PC-3 (cell line): ENCODE results near the gene SLC13A2. TPM values are rescaled to one million over a fixed set of nuclear protein-coding genes. Genes with fewer than 3 reads are reported as not detected.
"Not testable (repeated sequence)": the region's sequence is repeated elsewhere in the genome, so short reads cannot be mapped to it uniquely, and the experiment has no call there.

Source experiments
- ATAC-seq: fragments of 200-7000 bp; cut with Tn5 transposase; 2 replicates; pipeline ENCODE4 v1.9.1; 2020; ENCODE audit warnings: mild to moderate bottlenecking, moderate library complexity
- BruUV-seq: library from RNA; stranded (reverse); fragments of 400-500 nt; replicated peaks from 2 replicates; lab custom pipeline; 2021; lab: Mats Ljungman, UMichigan
- CTCF ChIA-PET: fragments of 300-600 bp; sonication (Branson Sonifier 250); formaldehyde crosslinking; loops from one replicate; lab custom pipeline; 2022; ENCODE audit warnings: antibody characterized with exemption; lab: Charles Lee
- POLR2A ChIA-PET: fragments of 300-600 bp; sonication (Branson Sonifier 250); formaldehyde crosslinking; loops from one replicate; lab custom pipeline; 2022; ENCODE audit warnings: antibody characterized with exemption; ENCODE audit not compliant: unreplicated experiment; lab: Charles Lee
- DNase-seq: peaks from one replicate; pipeline ENCODE4 v3.0.0-alpha.2; 2015
- H2AFZ ChIP-seq: fragments of 300-600 bp; sonication (generic); 2 replicates; pipeline ENCODE4 v1.6.0; 2016; ENCODE audit warnings: antibody characterized with exemption, low read length
- H3F3A ChIP-seq: fragments of 300-600 bp; sonication (generic); one replicate; pipeline ENCODE4 v1.6.0; 2017; ENCODE audit warnings: antibody characterized with exemption, low read length, control low read depth, mild to moderate bottlenecking; ENCODE audit not compliant: unreplicated experiment
- H3K27ac ChIP-seq: fragments of 300-600 bp; sonication (generic); 2 replicates; pipeline ENCODE4 v1.5.1; 2016; ENCODE audit warnings: mild to moderate bottlenecking, low read length
- H3K27me3 ChIP-seq: fragments of 300-600 bp; sonication (generic); 2 replicates; pipeline ENCODE4 v1.6.1; 2016; ENCODE audit warnings: low read length, mixed read lengths
- H3K36me3 ChIP-seq: fragments of 300-600 bp; sonication (generic); 2 replicates; pipeline ENCODE4 v1.6.1; 2016; ENCODE audit warnings: low read depth, mixed run types, low read length, mixed read lengths
- H3K4me1 ChIP-seq: fragments of 300-600 bp; sonication (generic); 2 replicates; pipeline ENCODE4 v1.5.1; 2016; ENCODE audit warnings: low read length; ENCODE audit not compliant: insufficient read depth
- H3K4me2 ChIP-seq: fragments of 300-600 bp; sonication (generic); 2 replicates; pipeline ENCODE4 v1.6.0; 2016; ENCODE audit warnings: low read length
- H3K4me3 ChIP-seq: fragments of 300-600 bp; sonication (generic); 2 replicates; pipeline ENCODE4 v1.5.1; 2016; ENCODE audit warnings: mild to moderate bottlenecking, low read length, mixed read lengths
- H3K79me2 ChIP-seq: fragments of 300-600 bp; sonication (generic); 2 replicates; pipeline ENCODE4 v1.6.1; 2017; ENCODE audit warnings: low read length, mixed read lengths
- H3K9ac ChIP-seq: fragments of 300-600 bp; sonication (generic); 2 replicates; pipeline ENCODE4 v1.6.0; 2016; ENCODE audit warnings: mild to moderate bottlenecking, low read length
- H3K9me2 ChIP-seq: fragments of 300-600 bp; sonication (generic); replicated peaks from 2 replicates; pipeline ENCODE4 v1.6.1; 2016; ENCODE audit warnings: mixed run types, low read length, mixed read lengths
- H3K9me3 ChIP-seq: fragments of 300-600 bp; sonication (generic); 2 replicates; pipeline ENCODE4 v1.6.1; 2016; ENCODE audit warnings: low read length, mixed read lengths
- H4K20me1 ChIP-seq: fragments of 300-600 bp; sonication (generic); 2 replicates; pipeline ENCODE4 v1.6.1; 2016; ENCODE audit warnings: low read length, mixed read lengths
- CTCF ChIP-seq: fragments of 300-600 bp; sonication (generic); conservative IDR thresholded peaks from 2 replicates; pipeline ENCODE4 v1.5.1; 2017; ENCODE audit warnings: antibody characterized with exemption, low read depth, mild to moderate bottlenecking, low read length
- EZH2 ChIP-seq: fragments of 300-600 bp; sonication (generic); IDR thresholded peaks from one replicate; pipeline ENCODE4 v1.6.1; 2017; ENCODE audit warnings: antibody characterized with exemption, mild to moderate bottlenecking, low read length; ENCODE audit not compliant: unreplicated experiment
- EZH2phosphoT487 ChIP-seq: fragments of 300-600 bp; sonication (generic); IDR thresholded peaks from 2 replicates; pipeline ENCODE4 v1.6.1; 2018; ENCODE audit warnings: mild to moderate bottlenecking, antibody characterized with exemption, low read length, borderline replicate concordance
- intact Hi-C: fragments of 100-400 bp; cut with micrococcal nuclease; formaldehyde crosslinking; loops from 2 replicates; pipeline ENCODE4 v1.9.0; 2023
- total RNA-seq: library from RNA; depleted of rRNA; stranded (reverse); fragments of >200 nt; gene quantifications from 2 replicates; pipeline ENCODE4 v1.2.3, GENCODE V29; 2014

The SLC13A2 gene
- total RNA-seq, 1 experiment from 2014 or later, result not detected

GRCh38 chr17:28519236-28519635, 45.8 kb downstream of the SLC13A2 start:
- Histone ChIP-seq H3F3A (no peaks in the 10 kb centered on the region), H3K9ac (no peak overlapping the region), H3K4me1 (no peaks in the 10 kb centered on the region), H2AFZ (no peak overlapping the region), H3K27ac (no peak overlapping the region), H4K20me1 (no peaks in the 10 kb centered on the region), H3K79me2 (no peaks in the 10 kb centered on the region), H3K9me2 (no peaks in the 10 kb centered on the region), H3K4me2 (no peak overlapping the region), H3K9me3 (no peaks in the 10 kb centered on the region), H3K36me3 (no peaks in the 10 kb centered on the region), H3K4me3 (no peak overlapping the region), H3K27me3 (no peaks in the 10 kb centered on the region)
- ChIA-PET POLR2A (no interaction called here), CTCF (no interaction called here)
- BruUV-seq, result no TSS peak
- intact Hi-C loops, result no loop called here
- TF ChIP-seq CTCF, result no peak
- TF ChIP-seq EZH2phosphoT487, result no peak
- TF ChIP-seq EZH2, result no peak
- DNase-seq (no peak), ATAC-seq (no peak)

- BruUV-seq, result no TSS peak
- no peaks in the 10 kb centered on the region for H3K9me3 ChIP-seq
- no peak overlapping the region for H3K4me2 ChIP-seq
- CTCF ChIA-PET, result no interaction called here
- TF ChIP-seq CTCF (no peak), EZH2 (no peak), EZH2phosphoT487 (no peak)
- intact Hi-C loops, result no loop called here
- no peak for DNase-seq
- no peaks in the 10 kb centered on the region for H3K9me2 ChIP-seq
- no peak overlapping the region for H3K9ac ChIP-seq
- H3K79me2 ChIP-seq, result no peaks in the 10 kb centered on the region
- no peak overlapping the region for H3K27ac ChIP-seq
- H3F3A ChIP-seq, result no peaks in the 10 kb centered on the region
- no peak overlapping the region for H2AFZ ChIP-seq
- H3K36me3 ChIP-seq, result no peaks in the 10 kb centered on the region
- H3K4me3 ChIP-seq, result no peak overlapping the region
- H3K4me1 ChIP-seq, result peaks cover 10% of the 10 kb centered on the region
- POLR2A ChIA-PET, result no interaction called here
- H4K20me1 ChIP-seq, result no peaks in the 10 kb centered on the region
- no peaks in the 10 kb centered on the region for H3K27me3 ChIP-seq
- no peak for ATAC-seq
Measured at GRCh38 chr17:28520687-28521086, 47.2 kb downstream of the SLC13A2 start.

- CTCF ChIA-PET, result no interaction called here
- no peaks in the 10 kb centered on the region for H3F3A ChIP-seq
- H3K27ac ChIP-seq, result no peak overlapping the region
- no peaks in the 10 kb centered on the region for H3K9me2 ChIP-seq
- no peak overlapping the region for H2AFZ ChIP-seq
- intact Hi-C loops, result no loop called here
- no peaks in the 10 kb centered on the region for H3K9me3 ChIP-seq
- no peak overlapping the region for H3K4me2 ChIP-seq
- no peaks in the 10 kb centered on the region for H3K79me2 ChIP-seq
- BruUV-seq, result no TSS peak
- H4K20me1 ChIP-seq, result no peaks in the 10 kb centered on the region
- H3K9ac ChIP-seq, result no peak overlapping the region
- no peaks in the 10 kb centered on the region for H3K36me3 ChIP-seq
- H3K4me1 ChIP-seq, result peaks cover 12% of the 10 kb centered on the region
- H3K4me3 ChIP-seq, result no peak overlapping the region
- no peak for DNase-seq
- TF ChIP-seq EZH2 (no peak), CTCF (no peak), EZH2phosphoT487 (no peak)
- no peak for ATAC-seq
- no peaks in the 10 kb centered on the region for H3K27me3 ChIP-seq
- POLR2A ChIA-PET, result no interaction called here
Measured at GRCh38 chr17:28521311-28522085, 48.1 kb downstream of the SLC13A2 start.

GRCh38 chr17:28522281-28522680, 48.8 kb downstream of the SLC13A2 start:
- H3K79me2 ChIP-seq, CTCF ChIA-PET, POLR2A ChIA-PET: not testable (repeated sequence)

More at GRCh38 chr17:28522281-28522680, 48.8 kb downstream of the SLC13A2 start:
- DNase-seq, H2AFZ ChIP-seq, H3K9ac ChIP-seq, H3K27ac ChIP-seq, intact Hi-C loops, BruUV-seq, H4K20me1 ChIP-seq, H3K4me2 ChIP-seq, H3K27me3 ChIP-seq, H3K4me3 ChIP-seq, H3F3A ChIP-seq, H3K36me3 ChIP-seq, H3K9me2 ChIP-seq, ATAC-seq, H3K9me3 ChIP-seq: not testable (repeated sequence)
- peaks cover 12% of the 10 kb centered on the region for H3K4me1 ChIP-seq
